Measurements from ENCODE around the gene ARMC10. TPM values are rescaled to one million over a fixed set of nuclear protein-coding genes. Genes with fewer than 3 reads are reported as not detected.
"Not testable (repeated sequence)": the region's sequence is repeated elsewhere in the genome, so short reads cannot be mapped to it uniquely, and the experiment has no call there.

Gene ARMC10
- total RNA-seq, 4 donors from 2014 or later = 25.7 to 44.7 (median 34.0) TPM

GRCh38 chr7:103079836-103080235 lies 4.9 kb downstream of the ARMC10 start:
- no peaks in the 10 kb centered on the region for H3K9me3 ChIP-seq
- no peak overlapping the region for H3K27ac ChIP-seq
- peaks cover 0 to 31% (median 7%) of the 10 kb centered on the region in 3 donors for H3K4me1 ChIP-seq
- H3K27me3 ChIP-seq = no peaks in the 10 kb centered on the region
- WGBS, 2 donors (ENCODE audit: low coverage in 1 of 2) = 91 to 97% methylated on average over 2 to 3 of the region's 3 CpGs
- ATAC-seq = no peak
- no peak for TF ChIP-seq CTCF (IDR thresholded peaks at IDR 0.05)
- TF ChIP-seq POLR2AphosphoS5 (IDR thresholded peaks at IDR 0.05) = no peak
- no peak for TF ChIP-seq EP300 (IDR thresholded peaks at IDR 0.05)
- TF ChIP-seq POLR2A (IDR thresholded peaks at IDR 0.05) = no peak
- H3K36me3 ChIP-seq = peaks cover 0 to 24% of the 10 kb centered on the region in 2 donors
- no peak overlapping the region for H3K4me3 ChIP-seq

GRCh38 chr7:103080923-103081322 lies 6.0 kb downstream of the ARMC10 start:
- no peak for ATAC-seq
- Histone ChIP-seq H3K9me3 (no peaks in the 10 kb centered on the region), H3K36me3 (peaks cover 0 to 35% of the 10 kb centered on the region in 2 donors), H3K27ac (no peak overlapping the region), H3K4me1 (peaks cover 0 to 27% (median 4%) of the 10 kb centered on the region in 3 donors), H3K27me3 (no peaks in the 10 kb centered on the region), H3K4me3 (no peak overlapping the region)
- no peak for TF ChIP-seq EP300 (IDR thresholded peaks at IDR 0.05)
- TF ChIP-seq POLR2A (IDR thresholded peaks at IDR 0.05) = no peak
- WGBS, 2 donors (ENCODE audit: low coverage in 1 of 2) = 83 to 100% methylated on average over 2 of the region's 2 CpGs

- Histone ChIP-seq H3K27me3 (no peaks in the 10 kb centered on the region), H3K4me3 (no peak overlapping the region), H3K9me3 (no peaks in the 10 kb centered on the region), H3K36me3 (peaks cover 0 to 49% of the 10 kb centered on the region in 2 donors), H3K4me1 (peaks cover 0 to 12% (median 0%) of the 10 kb centered on the region in 3 donors), H3K27ac (no peak overlapping the region)
- ATAC-seq = no peak
- TF ChIP-seq POLR2AphosphoS5 (IDR thresholded peaks at IDR 0.05) (no peak), EP300 (IDR thresholded peaks at IDR 0.05) (no peak), POLR2A (IDR thresholded peaks at IDR 0.05) (no peak), CTCF (IDR thresholded peaks at IDR 0.05) (no peak)
- 80% methylated on average over 1 of the region's 1 CpG; no CpG with 5 or more reads in 1 of the 2 donors for WGBS, 2 donors (ENCODE audit: low coverage in 1 of 2)
Measured at GRCh38 chr7:103082497-103082896, 7.6 kb downstream of the ARMC10 start.

GRCh38 chr7:103083210-103083609 lies 8.3 kb downstream of the ARMC10 start:
- WGBS, 2 donors (ENCODE audit: low coverage in 1 of 2) = 73 to 85% methylated on average over 1 to 3 of the region's 3 CpGs
- Histone ChIP-seq H3K4me1 (peaks cover 0 to 4% (median 0%) of the 10 kb centered on the region in 3 donors), H3K9me3 (no peaks in the 10 kb centered on the region), H3K36me3 (peaks cover 0 to 55% of the 10 kb centered on the region in 2 donors), H3K4me3 (no peak overlapping the region), H3K27me3 (no peaks in the 10 kb centered on the region), H3K27ac (no peak overlapping the region)
- no peak for TF ChIP-seq EP300 (IDR thresholded peaks at IDR 0.05)
- no peak for TF ChIP-seq POLR2A (IDR thresholded peaks at IDR 0.05)
- TF ChIP-seq POLR2AphosphoS5 (IDR thresholded peaks at IDR 0.05) = no peak
- no peak for TF ChIP-seq CTCF (IDR thresholded peaks at IDR 0.05)
- no peak for ATAC-seq

- not testable (repeated sequence) for H3K27ac ChIP-seq, H3K27me3 ChIP-seq, H3K4me3 ChIP-seq, H3K4me1 ChIP-seq, ATAC-seq, H3K9me3 ChIP-seq
- H3K36me3 ChIP-seq = peaks cover 0 to 69% of the 10 kb centered on the region in 2 donors
- WGBS, 2 donors (ENCODE audit: low coverage in 1 of 2) = 66% methylated on average over 4 of the region's 4 CpGs; no CpG with 5 or more reads in 1 of the 2 donors
Measured at GRCh38 chr7:103092321-103092720, 17.4 kb downstream of the ARMC10 start.

GRCh38 chr7:103093429-103093828 lies 18.5 kb downstream of the ARMC10 start:
- no peak for ATAC-seq
- TF ChIP-seq CTCF (IDR thresholded peaks at IDR 0.05) (no peak), POLR2A (IDR thresholded peaks at IDR 0.05) (no peak), EP300 (IDR thresholded peaks at IDR 0.05) (no peak), POLR2AphosphoS5 (IDR thresholded peaks at IDR 0.05) (no peak)

More at GRCh38 chr7:103093429-103093828, 18.5 kb downstream of the ARMC10 start:
- no peaks in the 10 kb centered on the region for H3K4me1 ChIP-seq
- no peak overlapping the region for H3K27ac ChIP-seq
- H3K27me3 ChIP-seq = no peaks in the 10 kb centered on the region
- H3K4me3 ChIP-seq = no peak overlapping the region
- H3K36me3 ChIP-seq = peaks cover 0 to 68% of the 10 kb centered on the region in 2 donors
- H3K9me3 ChIP-seq = no peaks in the 10 kb centered on the region
- 14 to 44% methylated on average over 1 of the region's 1 CpG for WGBS, 2 donors (ENCODE audit: low coverage in 1 of 2)

All from gastroesophageal sphincter (tissue), 4 donors.